Subcutaneous adipose tissue (tissue), 4 donors: Measurements from ENCODE around the gene LMO1. TPM values are rescaled to one million over a fixed set of nuclear protein-coding genes. Genes with fewer than 3 reads are reported as not detected.

Experiments used
- CTCF ChIP-seq: fragments of 450-650 bp; IDR thresholded peaks from one replicate; pipeline ENCODE4 v1.5.1; 2016; ENCODE audit warnings: low read depth, mild to moderate bottlenecking, control low read depth, antibody characterized with exemption, moderate library complexity
- total RNA-seq, 4 donors: library from RNA; depleted of rRNA; stranded (reverse); fragments of >200 nt; gene quantifications; one replicate each; pipeline ENCODE4 v1.1.0, GENCODE V29; 2016

The LMO1 gene
- total RNA-seq, 4 donors from 2014 or later = not detected

GRCh38 chr11:8192016-8192895 is 71.4 kb downstream of the LMO1 start:
- no peak for TF ChIP-seq CTCF

DNA sequence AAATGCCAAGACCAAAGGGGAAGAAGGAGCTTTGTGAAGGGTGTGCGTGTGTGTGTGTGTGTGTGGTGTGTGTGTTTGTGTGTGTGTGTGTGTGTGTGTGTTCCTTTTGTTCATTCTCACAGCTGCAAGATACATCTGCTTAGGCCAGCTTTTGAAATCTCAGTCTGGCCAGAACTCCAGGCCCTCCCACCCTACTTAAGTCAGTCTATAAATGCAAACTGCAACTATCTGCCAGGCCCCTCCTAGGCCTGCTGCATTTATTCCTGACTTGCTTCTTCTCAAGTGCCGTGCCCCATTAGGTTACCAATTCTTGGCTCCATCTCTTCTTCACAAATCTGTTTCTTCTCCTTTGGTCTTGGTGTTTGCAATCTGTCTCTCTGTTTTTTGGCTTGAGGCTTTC is 73.2 kb downstream of the LMO1 start:
- TF ChIP-seq CTCF = no peak

DNA sequence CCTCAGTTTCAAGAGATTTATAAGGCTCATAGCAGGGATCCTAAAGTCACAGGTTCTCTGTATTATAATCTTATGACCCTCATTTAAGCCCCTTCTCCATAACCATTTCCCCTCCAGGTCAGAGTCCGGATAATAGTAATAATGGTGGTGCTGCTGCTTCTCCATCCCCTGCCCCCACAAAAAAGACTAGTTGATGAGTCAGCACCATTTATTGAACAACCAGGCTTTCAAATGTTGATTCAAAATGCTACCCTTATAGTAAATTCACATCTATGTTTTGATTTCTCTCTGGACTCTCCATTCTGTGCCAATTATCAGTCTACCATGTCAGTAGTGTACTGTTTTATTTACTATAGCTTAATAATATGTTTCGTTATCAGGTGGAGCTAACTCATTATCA is 77.2 kb downstream of the LMO1 start:
- TF ChIP-seq CTCF = no peak

GRCh38 chr11:8183111-8183510 is 80.6 kb downstream of the LMO1 start:
- TF ChIP-seq CTCF = no peak

GRCh38 chr11:8180469-8180868 is 83.2 kb downstream of the LMO1 start:
- no peak for TF ChIP-seq CTCF

DNA sequence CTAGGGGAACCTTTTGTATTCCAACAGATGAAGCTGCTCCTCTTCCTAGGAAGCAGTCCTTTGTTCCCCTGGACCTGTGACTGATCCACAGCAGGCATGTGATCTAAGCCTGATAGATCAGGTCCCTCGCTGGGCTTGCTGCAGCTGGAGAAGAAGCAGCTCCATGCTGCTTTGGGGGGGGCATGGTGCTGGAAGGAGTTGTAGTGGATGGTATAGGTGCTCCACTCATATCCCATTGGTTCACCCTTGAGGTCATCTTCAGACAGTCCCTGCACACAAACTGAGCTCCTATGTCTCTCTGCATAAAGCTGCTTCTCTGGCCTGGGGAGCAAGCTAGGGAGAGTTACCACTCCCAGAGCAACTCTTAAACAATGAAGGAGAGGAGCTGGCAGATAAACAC is 85.4 kb downstream of the LMO1 start:
- no peak for TF ChIP-seq CTCF

- TF ChIP-seq CTCF = no peak
These were observed 86.5 kb downstream of the LMO1 start for GRCh38 chr11:8177136-8177535.

Other genes starting within 250 kb of the LMO1 start
- 1 to 10 TPM; 4.2 to 9.8 (median 8.4) TPM for gene TUB, start 182.7 kb downstream of the LMO1 start, total RNA-seq
- 1 to 10 TPM; 1.5 to 6.4 (median 3.7) TPM for gene RIC3, start 94.9 kb downstream of the LMO1 start, total RNA-seq